HepG2 (cell line): ENCODE data around the gene TWNK. TPM values are rescaled to one million over a fixed set of nuclear protein-coding genes. Genes with fewer than 3 reads are reported as not detected.
A peak's percentile ranks its signal among the peaks of the same experiment; 100 is the strongest.

ENCODE experiments used
- ARID5B ChIP-seq: IDR thresholded peaks from 2 replicates; pipeline ENCODE4 v1.4.0; 2020; ENCODE audit warnings: mild to moderate bottlenecking, missing genetic modification reagents
- CSRNP2 ChIP-seq: sonication (generic); formaldehyde crosslinking; conservative IDR thresholded peaks from 2 replicates; pipeline ENCODE4 v1.8.0; 2022; ENCODE audit warnings: low read depth, missing genetic modification reagents
- DPF2 ChIP-seq: sonication (generic); formaldehyde crosslinking; IDR thresholded peaks from 2 replicates; pipeline ENCODE4 v1.4.0; 2020; ENCODE audit warnings: mild to moderate bottlenecking, low read depth, missing genetic modification reagents, borderline replicate concordance
- DR1 ChIP-seq: sonication (generic); formaldehyde crosslinking; IDR thresholded peaks from 2 replicates; pipeline ENCODE4 v1.8.0; 2021; ENCODE audit warnings: mild to moderate bottlenecking, missing genetic modification reagents, inconsistent platforms
- FOXK2 ChIP-seq: fragments of 450-650 bp; IDR thresholded peaks from 2 replicates; pipeline ENCODE4 v1.6.1; 2016
- GATAD1 ChIP-seq: IDR thresholded peaks from 2 replicates; pipeline ENCODE4 v1.6.1; 2016; ENCODE audit warnings: missing genetic modification reagents, missing compliant biosample characterization
- IKZF4 ChIP-seq: sonication (generic); formaldehyde crosslinking; IDR thresholded peaks from 2 replicates; pipeline ENCODE4 v1.5.1; 2020; ENCODE audit warnings: borderline replicate concordance, mild to moderate bottlenecking, low read depth, missing genetic modification reagents; ENCODE audit errors: not compliant biosample characterization
- KMT2B ChIP-seq: IDR thresholded peaks from 2 replicates; pipeline ENCODE4 v1.6.1; 2016; ENCODE audit warnings: missing genetic modification reagents, missing compliant biosample characterization
- MEF2D ChIP-seq: sonication (generic); formaldehyde crosslinking; IDR thresholded peaks from 2 replicates; pipeline ENCODE4 v1.5.1; 2020; ENCODE audit warnings: mild to moderate bottlenecking, missing genetic modification reagents
- NFKB2 ChIP-seq: sonication (generic); formaldehyde crosslinking; IDR thresholded peaks from 2 replicates; pipeline ENCODE4 v1.4.0; 2020; ENCODE audit warnings: missing genetic modification reagents, borderline replicate concordance
- SP2 ChIP-seq: sonication (generic); formaldehyde crosslinking; IDR thresholded peaks from 2 replicates; pipeline ENCODE4 v1.5.1; 2020; ENCODE audit warnings: mild to moderate bottlenecking, missing genetic modification reagents
- ZNF367 ChIP-seq: sonication (generic); formaldehyde crosslinking; IDR thresholded peaks from 2 replicates; pipeline ENCODE4 v1.4.0; 2020; ENCODE audit warnings: missing genetic modification reagents, borderline replicate concordance
- polyA plus RNA-seq, 8 experiments: library from polyadenylated mRNA; depleted of rRNA in 3 of 8; stranded (reverse) in 7 of 8; unstranded in 1 of 8; fragments of >200 nt; fragmentation: Illumina TruSeq in 4 of 8; extraction: Trizol in 4 of 8; gene quantifications; 2 replicates each; pipeline versions ENCODE4 v1.2.1 to v1.2.3, GENCODE V29; 2011 to 2016; ENCODE audit warnings: low read depth in 4 of 8, missing spikeins in 1 of 8, mixed read lengths in 1 of 8; ENCODE audit not compliant: insufficient read depth in 1 of 8
- total RNA-seq, 5 experiments: library from RNA; depleted of rRNA; stranded (reverse); fragments of >200 nt; fragmentation: Illumina TruSeq; extraction: Trizol; gene quantifications; 2 replicates each; pipeline ENCODE4 v1.2.3, GENCODE V29; 2016; ENCODE audit warnings: low read depth in 1 of 5
- TF ChIP-seq, protein P1 (sequence below): fragments of 450-650 bp; IDR thresholded peaks from 2 replicates; pipeline ENCODE4 v1.6.1; 2016

The TWNK gene
- total and polyA plus RNA-seq, 2 of the 13 experiments (the other 11 are each of a cell fraction or from before 2014, with no cell fraction given) = 10.7 to 16.5 TPM

- TF ChIP-seq SP2 (CRISPR knock-in tag) (no peak), KMT2B (CRISPR knock-in tag) (no peak), ZNF367 (no peak), GATAD1 (CRISPR knock-in tag) (peak; percentile 56; the same call in 1 of the 2 replicates), DPF2 (CRISPR knock-in tag) (peak; percentile 84; the same call in 1 of the 2 replicates), DR1 (no peak), FOXK2 (peak; percentile 80; the same call in 1 of the 2 replicates), CSRNP2 (CRISPR knock-in tag) (no peak), ARID5B (peak; percentile 97), NFKB2 (CRISPR knock-in tag) (peak; percentile 53; the same call in 1 of the 2 replicates), IKZF4 (no peak), MEF2D (CRISPR knock-in tag) (peak; percentile 95)
- TF ChIP-seq, protein P1, sequence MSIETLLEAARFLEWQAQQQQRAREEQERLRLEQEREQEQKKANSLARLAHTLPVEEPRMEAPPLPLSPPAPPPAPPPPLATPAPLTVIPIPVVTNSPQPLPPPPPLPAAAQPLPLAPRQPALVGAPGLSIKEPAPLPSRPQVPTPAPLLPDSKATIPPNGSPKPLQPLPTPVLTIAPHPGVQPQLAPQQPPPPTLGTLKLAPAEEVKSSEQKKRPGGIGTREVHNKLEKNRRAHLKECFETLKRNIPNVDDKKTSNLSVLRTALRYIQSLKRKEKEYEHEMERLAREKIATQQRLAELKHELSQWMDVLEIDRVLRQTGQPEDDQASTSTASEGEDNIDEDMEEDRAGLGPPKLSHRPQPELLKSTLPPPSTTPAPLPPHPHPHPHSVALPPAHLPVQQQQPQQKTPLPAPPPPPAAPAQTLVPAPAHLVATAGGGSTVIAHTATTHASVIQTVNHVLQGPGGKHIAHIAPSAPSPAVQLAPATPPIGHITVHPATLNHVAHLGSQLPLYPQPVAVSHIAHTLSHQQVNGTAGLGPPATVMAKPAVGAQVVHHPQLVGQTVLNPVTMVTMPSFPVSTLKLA = peak; percentile 91
Measured at GRCh38 chr10:100970914-100971811, 16.2 kb upstream of the TWNK start (continued).
